B cell (primary cell): ENCODE results near the gene MBTPS1. TPM values are rescaled to one million over a fixed set of nuclear protein-coding genes. Genes with fewer than 3 reads are reported as not detected.
A peak's percentile ranks its signal among the peaks of the same experiment; 100 is the strongest.

Source experiments
- ATAC-seq: fragments of 200-7000 bp; cut with Tn5 transposase; one replicate; pipeline ENCODE4 v1.10.0; 2021; ENCODE audit warnings: low read depth, mild to moderate bottlenecking, moderate number of reproducible peaks, moderate library complexity
- CTCF ChIA-PET: fragments of 350-600 bp; sonication (Branson Sonifier 250); formaldehyde crosslinking; loops from one replicate; lab custom pipeline; 2021; ENCODE audit warnings: antibody characterized with exemption, inconsistent platforms; lab: Charles Lee
- POLR2A ChIA-PET: fragments of 350-600 bp; sonication (Branson Sonifier 250); formaldehyde crosslinking; loops from one replicate; lab custom pipeline; 2021; ENCODE audit warnings: antibody characterized with exemption; lab: Charles Lee
- DNase-seq: peaks from one replicate; pipeline ENCODE4 v3.0.0; 2013
- H2AFZ ChIP-seq: 2 replicates; pipeline ENCODE4 v1.6.1; 2012; ENCODE audit warnings: mild to moderate bottlenecking, low read depth, low read length; ENCODE audit not compliant: insufficient read depth, poor library complexity, severe bottlenecking
- H3K27ac ChIP-seq, 2 donors: 1 replicate in 1 of 2; 2 replicates in 1 of 2; pipeline ENCODE4 v1.5.1; 2012 to 2013; ENCODE audit warnings: low read length in 2 of 2, mild to moderate bottlenecking in 2 of 2, moderate library complexity in 1 of 2
- H3K27me3 ChIP-seq, 4 experiments: fragments of 200-600 bp in 1 of 4; sonication (generic) in 1 of 4; replicated peaks in 1 of 4; 1 replicate in 2 of 4; 2 replicates in 2 of 4; pipeline versions ENCODE4 v1.6.1 to v1.7.0; 2013 to 2016; ENCODE audit warnings: low read length in 3 of 4, mild to moderate bottlenecking in 2 of 4, mixed read lengths in 1 of 4, moderate library complexity in 1 of 4; ENCODE audit not compliant: insufficient read depth in 4 of 4, control insufficient read depth in 3 of 4; ENCODE audit errors: control extremely low read depth in 1 of 4
- H3K36me3 ChIP-seq, 2 experiments: replicated peaks in 1 of 2; 1 replicate in 1 of 2; 2 replicates in 1 of 2; pipeline versions ENCODE4 v1.6.1 to v1.7.1; 2013; ENCODE audit warnings: low read length in 1 of 2; ENCODE audit not compliant: insufficient read depth in 2 of 2, control insufficient read depth in 1 of 2; ENCODE audit errors: control extremely low read depth in 1 of 2, extremely low read depth in 1 of 2
- H3K4me1 ChIP-seq, 2 donors: fragments of 200-600 bp in 1 of 2; sonication (generic) in 1 of 2; 1 replicate in 1 of 2; 2 replicates in 1 of 2; pipeline versions ENCODE4 v1.5.1 to v1.6.1; 2013 to 2017; ENCODE audit warnings: low read length in 2 of 2; ENCODE audit not compliant: control insufficient read depth in 2 of 2, insufficient read depth in 2 of 2
- H3K4me2 ChIP-seq: replicated peaks from 2 replicates; pipeline ENCODE3; 2012; ENCODE audit warnings: mild to moderate bottlenecking, low read depth, low read length; ENCODE audit not compliant: poor library complexity, severe bottlenecking
- H3K4me3 ChIP-seq, 5 experiments: fragments of 200-600 bp in 1 of 5; sonication (generic) in 1 of 5; 1 replicate in 3 of 5; 2 replicates in 2 of 5; pipeline versions ENCODE4 v1.5.1 to v1.7.0; 2011 to 2016; ENCODE audit warnings: low read length in 4 of 5, mild to moderate bottlenecking in 4 of 5, low read depth in 2 of 5, control low read depth in 1 of 5, moderate library complexity in 1 of 5; ENCODE audit not compliant: insufficient read depth in 1 of 5; ENCODE audit errors: control extremely low read depth in 1 of 5, extremely low read depth in 1 of 5
- H3K79me2 ChIP-seq: fragments of 200-600 bp; sonication (generic); one replicate; pipeline ENCODE4 v1.6.0; 2016; ENCODE audit warnings: low read length; ENCODE audit not compliant: control insufficient read depth, insufficient read depth
- H3K9ac ChIP-seq: fragments of 200-600 bp; sonication (generic); 2 replicates; pipeline ENCODE4 v1.6.1; 2017; ENCODE audit warnings: mild to moderate bottlenecking, low read length, moderate library complexity
- H3K9me3 ChIP-seq, 3 donors: one replicate each; pipeline versions ENCODE4 v1.6.1 to v1.7.1; 2013; ENCODE audit warnings: low read length in 2 of 3; ENCODE audit not compliant: control insufficient read depth in 2 of 3, insufficient read depth in 1 of 3; ENCODE audit errors: control extremely low read depth in 1 of 3
- H4K20me1 ChIP-seq: 2 replicates; pipeline ENCODE4 v1.6.0; 2012; ENCODE audit warnings: mild to moderate bottlenecking, low read length; ENCODE audit not compliant: insufficient read depth, control insufficient read depth, poor library complexity, severe bottlenecking
- H3K27ac Mint-ChIP-seq: one replicate; pipeline ENCODE4 v1.8.0; 2021; ENCODE audit warnings: mixed read lengths
- H3K27me3 Mint-ChIP-seq: one replicate; pipeline ENCODE4 v1.8.0; 2021; ENCODE audit warnings: mixed read lengths
- H3K4me1 Mint-ChIP-seq: one replicate; pipeline ENCODE4 v1.8.0; 2021; ENCODE audit warnings: mixed read lengths
- H3K4me3 Mint-ChIP-seq: one replicate; pipeline ENCODE4 v1.8.0; 2021; ENCODE audit warnings: mixed read lengths
- H3K9me3 Mint-ChIP-seq: one replicate; pipeline ENCODE4 v1.8.0; 2022; ENCODE audit warnings: mixed read lengths; ENCODE audit not compliant: insufficient read depth
- EZH2 ChIP-seq: IDR thresholded peaks from 2 replicates; pipeline ENCODE4 v1.6.1; 2012; ENCODE audit warnings: borderline replicate concordance, low read depth, mild to moderate bottlenecking, moderate library complexity, low read length; ENCODE audit not compliant: insufficient read depth, poor library complexity, severe bottlenecking
- WGBS: methylation state at CpG from one replicate; pipeline ENCODE4 v1.1.5; 2013; ENCODE audit warnings: missing lambda C conversion rate; ENCODE audit not compliant: insufficient coverage; 5-methylcytosine and 5-hydroxymethylcytosine counted together
- intact Hi-C: fragments of 100-400 bp; cut with micrococcal nuclease; formaldehyde crosslinking; loops from one replicate; pipeline ENCODE4 v1.10.0; 2022
- polyA plus RNA-seq: library from polyadenylated mRNA; depleted of rRNA; stranded (reverse); fragments of >200 nt; gene quantifications from 2 replicates; pipeline ENCODE4 v1.2.3, GENCODE V29; 2012
- total RNA-seq, 2 donors: library from RNA; stranded (reverse); fragments of 120-200 nt in 1 of 2; gene quantifications; 1 replicate in 1 of 2; 2 replicates in 1 of 2; pipeline versions ENCODE4 v1.2.3 to v1.2.4, GENCODE V29; 2013 to 2022
- TF ChIP-seq, protein P1 (sequence below): fragments of 200-600 bp; IDR thresholded peaks from one replicate; pipeline ENCODE4 v1.8.0; 2022; ENCODE audit warnings: antibody characterized with exemption, mild to moderate bottlenecking

MBTPS1 gene
- total and polyA plus RNA-seq, 2 donors (not counting 1 experiment from before 2014, with no cell fraction given) = 85.9 to 120 TPM

DNA sequence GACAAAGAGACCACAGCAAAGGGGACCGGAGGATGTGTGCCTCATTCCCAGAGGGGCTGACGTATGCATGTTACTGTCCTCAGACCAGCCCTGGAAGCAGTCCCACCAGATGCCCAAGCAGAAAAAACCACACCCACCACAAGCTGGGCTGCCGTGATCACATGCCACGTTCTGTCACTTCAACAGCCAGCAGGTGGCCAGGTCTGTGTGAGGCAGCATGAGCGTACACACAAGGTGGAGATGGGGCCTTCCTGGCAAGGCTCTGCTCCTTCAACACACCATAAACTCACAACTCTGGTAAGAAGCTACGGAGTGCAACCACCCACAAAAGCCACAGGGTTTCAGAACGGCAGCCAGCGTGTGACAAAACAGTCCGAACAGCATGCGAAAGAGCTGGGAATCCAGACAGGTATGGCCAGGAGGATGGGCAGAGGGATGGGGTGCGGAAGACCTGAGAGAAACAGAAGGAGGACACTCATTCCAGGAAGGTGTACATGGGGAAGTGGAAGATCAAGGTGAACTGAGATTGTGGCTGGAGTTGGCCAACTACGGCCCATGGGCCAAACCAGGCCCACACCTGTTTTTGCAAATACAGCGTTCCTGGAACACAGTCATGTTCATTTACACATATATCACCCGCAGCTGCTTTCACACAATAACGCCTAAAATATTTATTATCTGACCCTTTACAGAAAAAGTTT is 27.9 kb downstream of the MBTPS1 start:
- Histone ChIP-seq H3K4me2 (peak overlapping the region; percentile 43), H2AFZ (no peak overlapping the region), H3K36me3 (peaks cover 2 to 67% of the 10 kb centered on the region in 2 experiments), H3K27ac (peak overlapping the region in 1 of 2 donors; percentile 13), H4K20me1 (peaks cover 53% of the 10 kb centered on the region), H3K79me2 (no peaks in the 10 kb centered on the region), H3K4me1 (peaks cover 28 to 40% of the 10 kb centered on the region in 2 donors), H3K9me3 (no peaks in the 10 kb centered on the region), H3K4me3 (no peak overlapping the region), H3K27me3 (no peaks in the 10 kb centered on the region), H3K9ac (no peak overlapping the region)
- intact Hi-C loops = loop anchor here (1.0 to 10.0 kb wide), 3 partner anchors 53 to 416 kb away; partner anchors contain the start of genes MEAK7 and TAF1C
- Mint-ChIP-seq H3K27me3 (no peaks in the 10 kb centered on the region), H3K4me1 (peaks cover 41% of the 10 kb centered on the region), H3K4me3 (peak overlapping the region; percentile 18), H3K9me3 (no peaks in the 10 kb centered on the region), H3K27ac (peak overlapping the region; percentile 42)
- ChIA-PET CTCF (interaction anchor here (0.9 to 5.4 kb wide), 4 partner anchors 28 to 98 kb away, joined by 3 to 32 read pairs (median 8); partner anchors contain the start of genes MBTPS1 and TAF1C), POLR2A (interaction anchor here (0.9 kb wide), 1 partner anchor 28 kb away, joined by 3 read pairs; the partner anchor contains the start of gene MBTPS1)
- TF ChIP-seq, protein P1, sequence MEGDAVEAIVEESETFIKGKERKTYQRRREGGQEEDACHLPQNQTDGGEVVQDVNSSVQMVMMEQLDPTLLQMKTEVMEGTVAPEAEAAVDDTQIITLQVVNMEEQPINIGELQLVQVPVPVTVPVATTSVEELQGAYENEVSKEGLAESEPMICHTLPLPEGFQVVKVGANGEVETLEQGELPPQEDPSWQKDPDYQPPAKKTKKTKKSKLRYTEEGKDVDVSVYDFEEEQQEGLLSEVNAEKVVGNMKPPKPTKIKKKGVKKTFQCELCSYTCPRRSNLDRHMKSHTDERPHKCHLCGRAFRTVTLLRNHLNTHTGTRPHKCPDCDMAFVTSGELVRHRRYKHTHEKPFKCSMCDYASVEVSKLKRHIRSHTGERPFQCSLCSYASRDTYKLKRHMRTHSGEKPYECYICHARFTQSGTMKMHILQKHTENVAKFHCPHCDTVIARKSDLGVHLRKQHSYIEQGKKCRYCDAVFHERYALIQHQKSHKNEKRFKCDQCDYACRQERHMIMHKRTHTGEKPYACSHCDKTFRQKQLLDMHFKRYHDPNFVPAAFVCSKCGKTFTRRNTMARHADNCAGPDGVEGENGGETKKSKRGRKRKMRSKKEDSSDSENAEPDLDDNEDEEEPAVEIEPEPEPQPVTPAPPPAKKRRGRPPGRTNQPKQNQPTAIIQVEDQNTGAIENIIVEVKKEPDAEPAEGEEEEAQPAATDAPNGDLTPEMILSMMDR = peak; percentile 29
- no peak for TF ChIP-seq EZH2
- 12% methylated on average over 13 of the region's 15 CpGs for WGBS
- DNase-seq (peak; percentile 71), ATAC-seq (peak; percentile 65)
